ENCODE results near the gene RNPS1. TPM values are rescaled to one million over a fixed set of nuclear protein-coding genes. Genes with fewer than 3 reads are reported as not detected.
A peak's percentile ranks its signal among the peaks of the same experiment; 100 is the strongest.

The RNPS1 gene
- total and polyA plus RNA-seq, 9 of the 15 experiments (the other 6 are each of a cell fraction or from before 2014, with no cell fraction given), result 44.9 to 338 (median 202) TPM

- TF ChIP-seq ZNF77 (CRISPR knock-in tag; IDR thresholded peaks at IDR 0.05) (no peak), TAF7 (tag; IDR thresholded peaks at IDR 0.05) (peak; percentile 76; the same call in 1 of the 2 replicates), FOXM1 (IDR thresholded peaks at IDR 0.05; ENCODE audit: low read depth) (peak; percentile 54), FOXM1 (CRISPR knock-in tag; IDR thresholded peaks at IDR 0.05; ENCODE audit: low read depth) (no peak), GTF3C2 (IDR thresholded peaks at IDR 0.05; ENCODE audit: borderline replicate concordance, extremely low read depth, insufficient read length) (no peak), PRPF4 (IDR thresholded peaks at IDR 0.05; ENCODE audit: insufficient read depth, low read depth, low read length, poor library complexity, severe bottlenecking) (peak; percentile 74), PCBP2 (IDR thresholded peaks at IDR 0.05; ENCODE audit: low read depth, low read length, poor library complexity, severe bottlenecking) (no peak), RBM34 (IDR thresholded peaks at IDR 0.05; ENCODE audit: borderline replicate concordance, insufficient read depth, low read length) (no peak; the same call in 1 of the 2 replicates), STAT6 (CRISPR knock-in tag; IDR thresholded peaks at IDR 0.05) (no peak), SAFB2 (IDR thresholded peaks at IDR 0.05; ENCODE audit: borderline replicate concordance, low read depth, low read length, severe bottlenecking) (no peak), TCF7L2 (IDR thresholded peaks at IDR 0.05; ENCODE audit: low read depth, low read length) (no peak), ATF6 (CRISPR knock-in tag; IDR thresholded peaks at IDR 0.05) (no peak), CTBP1 (IDR thresholded peaks at IDR 0.05; ENCODE audit: borderline replicate concordance) (peak; percentile 96), NFE2 (IDR thresholded peaks at IDR 0.05; ENCODE audit: low read depth) (no peak), MTA3 (IDR thresholded peaks at IDR 0.05; ENCODE audit: borderline replicate concordance) (peak; percentile 93; the same call in 1 of the 2 replicates), ZNF75A (CRISPR knock-in tag; IDR thresholded peaks at IDR 0.05) (no peak), SP2 (IDR thresholded peaks at IDR 0.05; ENCODE audit: extremely low read depth, low read depth, low read length, poor library complexity, severe bottlenecking) (no peak), ETS1 (conservative IDR thresholded peaks at IDR 0.05; ENCODE audit: control insufficient read depth, low read depth, low read length) (peak; percentile 68)
Observed at GRCh38 chr16:2251296-2252111, 16.4 kb downstream of the RNPS1 start, which contains the start of gene ECI1 (continued).

All from K562 (cell line).